ENCODE measurements around the gene MSI2.

MSI2 gene

GRCh38 chr17:57713140-57713539, 456.8 kb downstream of the MSI2 start:
- no peak for DNase-seq

- peak in 1 of 2 experiments; percentile 51 for DNase-seq
Measured at GRCh38 chr17:57714665-57715180, 458.4 kb downstream of the MSI2 start.

DNA sequence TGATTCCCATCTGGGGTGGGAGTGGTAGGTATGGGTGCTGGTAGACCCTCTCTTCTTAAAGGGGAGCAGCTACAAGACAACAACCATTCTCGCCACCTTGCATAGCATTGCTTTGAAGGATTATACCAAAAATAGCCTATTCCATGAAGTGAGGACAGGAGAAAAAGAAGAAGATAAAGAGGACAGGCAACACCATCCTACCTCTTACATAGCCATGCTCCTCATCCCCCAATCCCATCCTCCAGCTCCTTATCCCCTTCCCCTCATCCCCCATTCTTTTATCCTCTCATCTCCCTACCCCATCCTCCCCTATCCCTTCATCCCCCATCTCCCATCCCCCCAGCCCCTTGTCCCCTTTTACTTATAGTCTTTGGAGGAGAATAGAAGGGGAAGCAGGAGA, 459.7 kb downstream of the MSI2 start:
- DNase-seq: no peak

DNA sequence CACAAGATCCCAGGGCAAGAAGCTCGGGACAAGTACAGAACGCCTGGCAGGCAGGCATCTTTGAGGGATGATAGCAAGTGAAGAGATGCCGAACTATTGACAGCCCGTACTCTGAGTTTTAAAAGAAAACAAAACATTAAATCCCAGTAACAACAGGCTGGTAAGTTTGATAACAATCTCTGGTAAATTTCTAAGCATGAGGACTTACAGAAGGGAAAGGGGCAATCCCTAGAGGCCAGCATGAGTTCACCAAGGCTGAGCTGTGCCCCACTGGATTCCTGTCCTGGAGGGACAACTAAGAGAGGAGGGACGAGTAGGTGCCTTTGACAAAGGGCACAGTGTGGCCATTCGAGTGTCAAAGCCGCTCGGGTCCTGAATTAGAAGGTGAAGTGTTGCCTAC, 462.6 kb downstream of the MSI2 start:
- DNase-seq: no peak

- no peak for DNase-seq
Measured at GRCh38 chr17:57720386-57721035, 464.2 kb downstream of the MSI2 start.

GRCh38 chr17:57721967-57722703, 465.8 kb downstream of the MSI2 start:
- no peak for DNase-seq

GRCh38 chr17:57722704-57723043, 466.4 kb downstream of the MSI2 start:
- DNase-seq: no peak

DNA sequence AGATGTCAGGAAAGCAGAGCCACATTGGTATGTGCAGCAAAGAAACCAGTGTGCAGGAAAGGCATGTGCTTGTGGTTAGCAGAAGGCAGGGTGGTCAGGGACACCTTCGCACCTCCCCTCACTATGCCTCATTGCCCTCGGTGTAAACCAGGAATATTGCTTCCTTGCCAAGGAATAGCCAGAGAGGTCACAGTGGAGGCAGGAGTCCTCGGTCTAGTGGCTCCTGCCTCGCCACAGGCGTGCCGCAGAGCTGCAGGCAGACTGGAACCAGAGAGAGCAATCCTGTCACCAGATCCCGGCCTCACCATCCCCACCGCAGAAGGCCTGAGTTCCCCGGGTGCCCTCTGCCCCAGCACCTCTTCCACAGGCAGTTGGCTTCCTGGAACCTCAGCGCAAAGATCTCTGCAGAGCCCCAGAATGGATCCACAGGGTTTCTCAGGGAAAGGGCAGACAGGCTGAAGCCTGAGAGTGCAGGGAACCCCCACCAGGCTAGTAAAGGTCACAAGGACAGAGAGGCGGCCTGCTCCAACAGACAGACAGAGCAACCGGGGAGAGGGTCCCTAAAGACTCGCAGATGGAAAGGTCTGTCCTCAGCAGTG, 467.2 kb downstream of the MSI2 start:
- DNase-seq: no peak

- no peak for DNase-seq
Measured at GRCh38 chr17:57724026-57724728, 467.9 kb downstream of the MSI2 start.

DNA sequence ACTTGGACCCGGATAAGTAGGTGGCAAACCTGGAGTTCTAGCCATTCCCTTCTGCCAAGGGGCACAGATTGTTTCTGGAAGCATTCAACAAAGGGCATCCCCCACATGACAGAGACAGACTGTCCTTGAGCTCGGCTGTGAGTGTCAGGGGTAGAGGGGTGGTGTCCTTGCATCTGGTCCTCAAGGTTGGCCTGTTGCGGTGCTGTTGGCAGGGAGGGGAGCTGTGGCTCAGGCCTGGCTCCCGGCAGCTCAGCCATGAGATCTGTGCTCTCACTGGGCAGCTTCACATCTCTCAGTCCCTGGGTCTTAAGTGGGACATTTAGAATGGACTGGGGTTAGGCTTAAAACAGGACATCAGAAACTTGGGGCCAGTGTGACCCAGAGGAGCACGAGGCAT, 468.4 kb downstream of the MSI2 start:
- no peak for DNase-seq

DNA sequence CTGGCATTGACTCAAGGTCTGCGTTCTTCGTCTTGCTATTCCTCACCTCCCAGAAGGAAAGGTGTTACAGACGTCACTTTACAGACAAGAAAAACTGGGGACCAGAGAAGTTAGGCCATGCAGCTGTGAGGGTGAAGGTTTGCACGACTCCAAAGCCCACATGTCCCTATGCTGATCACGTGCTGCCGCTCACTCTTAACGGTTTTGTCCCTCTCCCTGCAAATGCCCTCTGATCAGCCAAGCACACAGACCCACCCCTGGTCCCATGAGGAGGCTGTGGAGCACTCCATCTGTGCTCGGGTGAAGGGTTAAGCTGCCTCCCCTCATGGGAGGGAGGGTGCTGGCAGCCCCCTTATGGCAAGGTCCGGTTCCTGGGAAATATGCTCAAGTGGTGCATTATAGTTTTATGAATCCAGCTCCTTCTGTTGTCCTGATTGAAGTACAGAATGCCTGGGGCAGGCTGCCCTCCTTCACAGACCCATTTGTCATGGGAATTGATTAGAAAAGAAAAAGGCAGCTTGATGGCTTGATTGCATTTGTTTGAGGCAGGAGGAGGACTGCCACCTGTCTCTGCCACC, 470.0 kb downstream of the MSI2 start:
- no peak for DNase-seq

GRCh38 chr17:57726838-57727237, 470.5 kb downstream of the MSI2 start:
- DNase-seq: no peak

GRCh38 chr17:57727630-57728175, 471.4 kb downstream of the MSI2 start:
- no peak for DNase-seq

DNA sequence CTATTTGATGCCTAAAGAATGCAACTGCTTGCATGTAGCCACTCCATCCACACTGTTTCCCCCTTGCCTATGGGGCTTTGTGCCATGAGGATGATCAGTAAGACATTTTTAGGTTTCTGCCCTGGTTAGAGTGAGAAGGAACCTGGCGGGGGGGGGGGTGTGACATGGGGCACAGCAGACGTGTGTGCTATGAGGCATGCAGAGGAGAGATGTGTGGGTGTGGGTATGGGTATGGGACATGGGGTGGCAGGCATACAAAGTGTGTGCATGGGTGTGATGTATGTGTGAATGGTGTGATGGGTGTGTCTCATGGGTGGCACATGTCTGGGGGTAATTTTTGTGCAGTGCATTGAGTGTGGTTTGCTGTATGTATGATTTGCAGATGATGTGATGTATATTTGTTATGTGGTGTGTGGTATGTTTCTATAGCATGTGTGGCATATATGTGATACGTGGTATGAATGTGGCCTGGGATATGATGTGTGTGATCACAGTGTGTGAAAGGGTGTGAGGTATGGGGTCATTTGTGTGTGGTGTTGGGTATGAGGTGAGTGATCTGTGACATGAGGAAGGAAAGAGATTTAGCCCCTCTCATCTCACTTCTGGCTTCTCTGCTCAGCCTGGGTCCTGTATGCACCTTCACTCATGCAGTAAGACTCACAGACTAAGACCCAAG, 473.8 kb downstream of the MSI2 start:
- no peak for DNase-seq

DNA sequence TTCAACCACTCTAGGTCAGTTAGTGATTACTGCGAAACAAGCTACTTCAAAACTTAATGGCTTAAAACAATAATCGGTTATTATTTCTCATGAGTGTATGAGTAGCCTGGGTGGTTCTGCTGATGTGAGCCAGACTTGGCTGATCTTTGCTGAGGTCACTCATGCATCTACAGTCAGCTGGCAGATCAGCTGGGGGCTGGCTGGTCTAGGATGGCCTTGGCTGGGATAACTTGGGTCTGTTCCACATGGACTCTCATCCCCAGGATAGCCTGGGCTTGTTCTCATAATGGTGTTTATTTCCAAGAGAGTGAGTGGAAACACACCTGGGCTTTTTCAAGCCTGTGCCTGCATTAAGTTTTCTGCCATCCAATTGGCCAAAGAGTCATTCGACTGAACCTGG, 475.7 kb downstream of the MSI2 start:
- peak in 1 of 2 experiments; percentile 27 for DNase-seq

- DNase-seq: no peak
Measured at GRCh38 chr17:57733085-57733484, 476.8 kb downstream of the MSI2 start.

Data from NCI-H2081 (cell line).